ENCODE measurements around the gene TBK1. TPM values are rescaled to one million over a fixed set of nuclear protein-coding genes. Genes with fewer than 3 reads are reported as not detected.

Gene TBK1
- total and polyA plus RNA-seq, 2 of the 13 experiments (the other 11 are each of a cell fraction or from before 2014, with no cell fraction given): 10.3 to 25.2 TPM

GRCh38 chr12:64419696-64420095 is 32.2 kb upstream of the TBK1 start (continued):
- no peak for TF ChIP-seq BCL3 (CRISPR knock-in tag; IDR thresholded peaks at IDR 0.05)
- TF ChIP-seq HOXA7 (CRISPR knock-in tag; IDR thresholded peaks at IDR 0.05): no peak

- H4K20me1 ChIP-seq (ENCODE audit: insufficient read depth, low read length): 0 out of 2 replicates have a peak, but pooled peaks cover 3% of the 10 kb centered on the region
- H3K4me2 ChIP-seq (ENCODE audit: low read depth, low read length): no peak overlapping the region
- no peaks in the 10 kb centered on the region for H3K79me2 ChIP-seq (ENCODE audit: insufficient read depth, low read length)
- ChIA-PET CTCF (ENCODE audit: low intra/inter-chr PET ratio, low total read pairs) (no interaction called here), POLR2A (no interaction called here)
- no peak for ATAC-seq
- H3K36me3 ChIP-seq (replicated peaks in 1 of 2; ENCODE audit: control insufficient read depth in 1 of 2, insufficient read depth in 2 of 2, low read length in 2 of 2): peaks cover 27 to 84% of the 10 kb centered on the region in 2 experiments
- no peak overlapping the region for H2AFZ ChIP-seq (ENCODE audit: low read length)
- intact Hi-C loops (cut with micrococcal nuclease; ENCODE audit: unreplicated experiment): no loop called here
- no peaks in the 10 kb centered on the region for H3K9me3 ChIP-seq (ENCODE audit: low read length)
- H3K27ac ChIP-seq (ENCODE audit: extremely low read length, insufficient read depth, low read length): peak overlapping the region; percentile 4
- H3K4me1 ChIP-seq (ENCODE audit: insufficient read depth, low read length): peaks cover 32% of the 10 kb centered on the region
- no TSS peak for BruUV-seq (replicated peaks)
- in situ Hi-C loops (cut with HindIII; ENCODE audit: extremely low pct_ligation_motif_present, low pct_unique_long_range_greater_than_20kb): no loop called here
- TF ChIP-seq SMC3 (IDR thresholded peaks at IDR 0.05; ENCODE audit: low read length): no peak
- 0 out of 2 replicates have a peak, but pooled peaks have one; percentile 41 for TF ChIP-seq BHLHE40 (IDR thresholded peaks at IDR 0.05; ENCODE audit: low read length)
- H3K9ac ChIP-seq (ENCODE audit: insufficient read depth, low read depth, low read length): no peak overlapping the region
- no peak for FAIRE-seq
- H3K27me3 ChIP-seq (ENCODE audit: control insufficient read depth in 1 of 2, insufficient read depth in 2 of 2, low read length in 2 of 2): no peaks in the 10 kb centered on the region
- H3K4me3 ChIP-seq (replicated peaks in 1 of 3; ENCODE audit: insufficient read depth in 1 of 3, low read depth in 2 of 3, low read length in 3 of 3): no peak overlapping the region
- no peak for DNase-seq (ENCODE audit: low spot score)
- 24% methylated on average over 1 of the region's 1 CpG for WGBS (ENCODE audit: low lambda C conversion rate)
These were observed 23.9 kb upstream of the TBK1 start for GRCh38 chr12:64427988-64428387.

- BruUV-seq (replicated peaks): no TSS peak
- intact Hi-C loops (cut with micrococcal nuclease; ENCODE audit: unreplicated experiment): no loop called here
- DNase-seq (ENCODE audit: low spot score) (no peak), FAIRE-seq (no peak), ATAC-seq (peak; percentile 59)
- Histone ChIP-seq H3K27me3 (ENCODE audit: control insufficient read depth in 1 of 2, insufficient read depth in 2 of 2, low read length in 2 of 2) (no peaks in the 10 kb centered on the region), H3K36me3 (replicated peaks in 1 of 2; ENCODE audit: control insufficient read depth in 1 of 2, insufficient read depth in 2 of 2, low read length in 2 of 2) (peaks cover 31 to 88% of the 10 kb centered on the region in 2 experiments), H3K9ac (ENCODE audit: insufficient read depth, low read depth, low read length) (no peak overlapping the region), H3K79me2 (ENCODE audit: insufficient read depth, low read length) (no peaks in the 10 kb centered on the region), H3K27ac (ENCODE audit: extremely low read length, insufficient read depth, low read length) (peak overlapping the region; percentile 18), H3K4me2 (ENCODE audit: low read depth, low read length) (no peak overlapping the region), H3K4me3 (replicated peaks in 1 of 3; ENCODE audit: insufficient read depth in 1 of 3, low read depth in 2 of 3, low read length in 3 of 3) (no peak overlapping the region), H2AFZ (ENCODE audit: low read length) (no peak overlapping the region), H3K4me1 (ENCODE audit: insufficient read depth, low read length) (peaks cover 32% of the 10 kb centered on the region), H3K9me3 (ENCODE audit: low read length) (no peaks in the 10 kb centered on the region), H4K20me1 (ENCODE audit: insufficient read depth, low read length) (0 out of 2 replicates have a peak, but pooled peaks cover 3% of the 10 kb centered on the region)
- ChIA-PET CTCF (ENCODE audit: low intra/inter-chr PET ratio, low total read pairs) (no interaction called here), POLR2A (no interaction called here)
- in situ Hi-C loops (cut with HindIII; ENCODE audit: extremely low pct_ligation_motif_present, low pct_unique_long_range_greater_than_20kb): no loop called here
- 83% methylated on average over 4 of the region's 4 CpGs for WGBS (ENCODE audit: low lambda C conversion rate)
- peak; percentile 48; the same call in 1 of the 2 replicates for TF ChIP-seq ARID5B (CRISPR knock-in tag; IDR thresholded peaks at IDR 0.05)
- TF ChIP-seq MAF1 (CRISPR knock-in tag; IDR thresholded peaks at IDR 0.05; ENCODE audit: borderline replicate concordance): no peak
- TF ChIP-seq ATF7-NPFF (CRISPR knock-in tag; IDR thresholded peaks at IDR 0.05; ENCODE audit: low read depth): no peak
- TF ChIP-seq MIXL1 (CRISPR knock-in tag; IDR thresholded peaks at IDR 0.05): 0 out of 2 replicates have a peak, but pooled peaks have one; percentile 24
These were observed 23.0 kb upstream of the TBK1 start for GRCh38 chr12:64428956-64429355.
